AG09309 (cell line): ENCODE measurements around the gene GPX2.

Source experiments
- DNase-seq: peaks from one replicate; pipeline ENCODE4 v3.0.0-alpha.2; 2010; ENCODE audit warnings: low read depth
- H3K4me3 ChIP-seq: 2 replicates; pipeline ENCODE4 v1.5.1; 2011; ENCODE audit warnings: mild to moderate bottlenecking, low read depth, low read length, moderate library complexity; ENCODE audit not compliant: control insufficient read depth
- CTCF ChIP-seq: IDR thresholded peaks from 2 replicates; pipeline ENCODE4 v1.5.1; 2011; ENCODE audit warnings: mild to moderate bottlenecking, low read depth, low read length, inconsistent platforms; ENCODE audit not compliant: insufficient read depth, control insufficient read depth; ENCODE audit errors: missing control alignments

Gene GPX2

GRCh38 chr14:64948612-64949210 is 6.2 kb upstream of the GPX2 start:
- no peak overlapping the region for H3K4me3 ChIP-seq
- TF ChIP-seq CTCF: no peak
- DNase-seq: no peak

GRCh38 chr14:64947710-64948611 is 5.4 kb upstream of the GPX2 start:
- H3K4me3 ChIP-seq: no peak overlapping the region
- no peak for TF ChIP-seq CTCF
- no peak for DNase-seq

- no peak for DNase-seq
- TF ChIP-seq CTCF: no peak
- H3K4me3 ChIP-seq: no peak overlapping the region
Observed at GRCh38 chr14:64946310-64947045, 3.9 kb upstream of the GPX2 start.

- no peak for TF ChIP-seq CTCF
- no peak for DNase-seq
- no peak overlapping the region for H3K4me3 ChIP-seq
Observed at GRCh38 chr14:64945431-64946178, 3.1 kb upstream of the GPX2 start.

- TF ChIP-seq CTCF: no peak
- DNase-seq: no peak
- no peak overlapping the region for H3K4me3 ChIP-seq
Observed at GRCh38 chr14:64944861-64945260, 2.3 kb upstream of the GPX2 start.

- no peak for DNase-seq
- H3K4me3 ChIP-seq: no peak overlapping the region
- no peak for TF ChIP-seq CTCF
Observed at GRCh38 chr14:64944041-64944440, 1.5 kb upstream of the GPX2 start.
